Measurements from ENCODE around the gene INAFM2.

The INAFM2 gene

GRCh38 chr15:40303576-40303975, 19.9 kb upstream of the INAFM2 start:
- in situ Hi-C loops (cut with MboI; ENCODE audit: low sequenced_read_pairs), result no loop called here

GRCh38 chr15:40305281-40305680, 18.2 kb upstream of the INAFM2 start:
- in situ Hi-C loops (cut with MboI; ENCODE audit: low sequenced_read_pairs), result no loop called here

- in situ Hi-C loops (cut with MboI; ENCODE audit: low sequenced_read_pairs), result no loop called here
Measured at GRCh38 chr15:40306371-40306770, 17.1 kb upstream of the INAFM2 start.

- in situ Hi-C loops (cut with MboI; ENCODE audit: low sequenced_read_pairs), result no loop called here
Measured at GRCh38 chr15:40306908-40307307, 16.6 kb upstream of the INAFM2 start.

GRCh38 chr15:40307421-40308211, 15.9 kb upstream of the INAFM2 start, which contains the start of gene PLCB2:
Gene PLCB2, minus strand, starts transcription at chr15:40307935. Its CDS starts 263 bp downstream, at chr15:40307672.
- in situ Hi-C loops (cut with MboI; ENCODE audit: low sequenced_read_pairs), result no loop called here

GRCh38 chr15:40309344-40309862, 14.1 kb upstream of the INAFM2 start:
- in situ Hi-C loops (cut with MboI; ENCODE audit: low sequenced_read_pairs), result no loop called here

- in situ Hi-C loops (cut with MboI; ENCODE audit: low sequenced_read_pairs), result no loop called here
Measured at GRCh38 chr15:40310001-40310959, 13.2 kb upstream of the INAFM2 start.

- in situ Hi-C loops (cut with MboI; ENCODE audit: low sequenced_read_pairs), result no loop called here
Measured at GRCh38 chr15:40310993-40311392, 12.5 kb upstream of the INAFM2 start.

- in situ Hi-C loops (cut with MboI; ENCODE audit: low sequenced_read_pairs), result no loop called here
Measured at GRCh38 chr15:40312370-40313158, 10.9 kb upstream of the INAFM2 start.

- in situ Hi-C loops (cut with MboI; ENCODE audit: low sequenced_read_pairs), result no loop called here
Measured at GRCh38 chr15:40313531-40314398, 9.7 kb upstream of the INAFM2 start.

- in situ Hi-C loops (cut with MboI; ENCODE audit: low sequenced_read_pairs), result no loop called here
Measured at GRCh38 chr15:40314723-40315276, 8.7 kb upstream of the INAFM2 start.

- in situ Hi-C loops (cut with MboI; ENCODE audit: low sequenced_read_pairs), result no loop called here
Measured at GRCh38 chr15:40316931-40317330, 6.6 kb upstream of the INAFM2 start.

GRCh38 chr15:40317580-40317979, 5.9 kb upstream of the INAFM2 start:
- in situ Hi-C loops (cut with MboI; ENCODE audit: low sequenced_read_pairs), result no loop called here

- in situ Hi-C loops (cut with MboI; ENCODE audit: low sequenced_read_pairs), result no loop called here
Measured at GRCh38 chr15:40320409-40320808, 3.1 kb upstream of the INAFM2 start.

GRCh38 chr15:40320931-40321371, 2.5 kb upstream of the INAFM2 start:
- in situ Hi-C loops (cut with MboI; ENCODE audit: low sequenced_read_pairs), result no loop called here

GRCh38 chr15:40322531-40323238, 807 bp upstream of the INAFM2 start:
- in situ Hi-C loops (cut with MboI; ENCODE audit: low sequenced_read_pairs), result no loop called here

- in situ Hi-C loops (cut with MboI; ENCODE audit: low sequenced_read_pairs), result no loop called here
Measured at GRCh38 chr15:40323953-40324937, 753 bp downstream of the INAFM2 start.

- in situ Hi-C loops (cut with MboI; ENCODE audit: low sequenced_read_pairs), result no loop called here
Measured at GRCh38 chr15:40325188-40325587, 1.7 kb downstream of the INAFM2 start.

All from HL-60/S4 treated with retinoic acid at 250 ng/mL for 4 days and 3 days (cell line).